Measurements from ENCODE around the gene GPR132.

- TF ChIP-seq REST (IDR thresholded peaks at IDR 0.05; ENCODE audit: borderline replicate concordance) (no peak), CTCF (IDR thresholded peaks at IDR 0.05; ENCODE audit: poor library complexity, severe bottlenecking) (no peak), EZH2 (IDR thresholded peaks at IDR 0.05; ENCODE audit: borderline replicate concordance, insufficient read depth, low read length, poor library complexity, severe bottlenecking) (no peak), TAF1 (IDR thresholded peaks at IDR 0.05; ENCODE audit: low read depth) (no peak), SMC3 (conservative IDR thresholded peaks at IDR 0.05; ENCODE audit: poor library complexity) (no peak), EP300 (conservative IDR thresholded peaks at IDR 0.05; ENCODE audit: poor library complexity, severe bottlenecking) (no peak), POLR2AphosphoS5 (IDR thresholded peaks at IDR 0.05) (no peak)
Measured at GRCh38 chr14:105026802-105027563, 38.2 kb downstream of the GPR132 start.
